HG03575 (cell line): Measurements from ENCODE around the gene CLIC4.
"Not testable (repeated sequence)": the region's sequence is repeated elsewhere in the genome, so short reads cannot be mapped to it uniquely, and the experiment has no call there.

Experiments
- ATAC-seq: cut with Tn5 transposase; IDR thresholded peaks from one replicate; pipeline ENCODE4 v1.9.1; 2021; ENCODE audit not compliant: unreplicated experiment, insufficient number of reproducible peaks, low FRiP score; ENCODE audit errors: extremely low read depth

The CLIC4 gene

GRCh38 chr1:24742090-24742938 lies 2.9 kb upstream of the CLIC4 start:
- ATAC-seq, result no peak

- no peak for ATAC-seq
These were observed 1.6 kb upstream of the CLIC4 start for GRCh38 chr1:24743404-24744211.

GRCh38 chr1:24745711-24746413 lies 615 bp downstream of the CLIC4 start:
- ATAC-seq, result no peak

GRCh38 chr1:24748191-24749121 lies 3.2 kb downstream of the CLIC4 start:
- no peak for ATAC-seq

GRCh38 chr1:24749252-24749651 lies 4.0 kb downstream of the CLIC4 start:
- ATAC-seq, result no peak

GRCh38 chr1:24749886-24750285 lies 4.6 kb downstream of the CLIC4 start:
- ATAC-seq, result no peak

- no peak for ATAC-seq
These were observed 6.6 kb downstream of the CLIC4 start for GRCh38 chr1:24751833-24752232.

GRCh38 chr1:24752305-24752704 lies 7.1 kb downstream of the CLIC4 start:
- no peak for ATAC-seq

- no peak for ATAC-seq
These were observed 9.0 kb downstream of the CLIC4 start for GRCh38 chr1:24754229-24754628.

- ATAC-seq, result not testable (repeated sequence)
These were observed 10.1 kb downstream of the CLIC4 start for GRCh38 chr1:24755323-24755722.

GRCh38 chr1:24756395-24756794 lies 11.1 kb downstream of the CLIC4 start:
- no peak for ATAC-seq

- ATAC-seq, result no peak
These were observed 14.2 kb downstream of the CLIC4 start for GRCh38 chr1:24759492-24759891.

GRCh38 chr1:24761582-24761981 lies 16.3 kb downstream of the CLIC4 start:
- no peak for ATAC-seq

- ATAC-seq, result no peak
These were observed 17.0 kb downstream of the CLIC4 start for GRCh38 chr1:24762133-24762676.

GRCh38 chr1:24763671-24764070 lies 18.4 kb downstream of the CLIC4 start:
- ATAC-seq, result no peak

- no peak for ATAC-seq
These were observed 19.2 kb downstream of the CLIC4 start for GRCh38 chr1:24764439-24764838.

- ATAC-seq, result no peak
These were observed 19.6 kb downstream of the CLIC4 start for GRCh38 chr1:24764848-24765247.

- ATAC-seq, result no peak
These were observed 20.2 kb downstream of the CLIC4 start for GRCh38 chr1:24765308-24765988.
